GM12878 (cell line): ENCODE measurements around the gene TBXA2R. TPM values are rescaled to one million over a fixed set of nuclear protein-coding genes. Genes with fewer than 3 reads are reported as not detected.

Source experiments
- ATAC-seq: fragments of 200-7000 bp; cut with Tn5 transposase; 3 replicates; pipeline ENCODE4 v1.9.1; 2020; ENCODE audit warnings: mild to moderate bottlenecking, moderate library complexity
- BruUV-seq: library from RNA; stranded (reverse); fragments of 400-500 nt; replicated peaks from 2 replicates; lab custom pipeline; 2021; lab: Mats Ljungman, UMichigan
- CTCF ChIA-PET: fragments of 300-600 bp; sonication (Branson Sonifier 250); formaldehyde crosslinking; extraction: SDS; loops from one replicate; lab custom pipeline; 2021; ENCODE audit warnings: inconsistent platforms; lab: Yijun Ruan, JAX
- POLR2A ChIA-PET: fragments of 350-600 bp; formaldehyde crosslinking; extraction: SDS; loops from one replicate; lab custom pipeline; 2021; ENCODE audit warnings: inconsistent platforms; lab: Charles Lee
- RAD21 ChIA-PET: fragments of 300-600 bp; sonication (Branson Sonifier 250); formaldehyde crosslinking; loops from one replicate; lab custom pipeline; 2023; ENCODE audit warnings: antibody characterized with exemption; ENCODE audit not compliant: unreplicated experiment; lab: Charles Lee
- SMC1A ChIA-PET: fragments of 300-600 bp; sonication (Branson Sonifier 250); formaldehyde crosslinking; loops from one replicate; lab custom pipeline; 2023; ENCODE audit not compliant: unreplicated experiment, uncharacterized antibody; lab: Charles Lee
- DNase-seq: peaks from one replicate; pipeline ENCODE4 v3.0.0-alpha.2; 2011; ENCODE audit warnings: low read depth, low spot score
- FAIRE-seq: peaks from 3 replicates; lab custom pipeline; 2011; peaks lifted over from hg19 to GRCh38; lab: Jason Lieb, UNC
- H2AFZ ChIP-seq: 2 replicates; pipeline ENCODE4 v1.6.0; 2011; ENCODE audit warnings: low read depth, low read length, control low read depth; ENCODE audit not compliant: control insufficient read depth
- H3K27ac ChIP-seq: 2 replicates; pipeline ENCODE4 v1.5.1; 2011; ENCODE audit warnings: control low read depth; ENCODE audit not compliant: control insufficient read depth, insufficient read depth
- H3K27me3 ChIP-seq, 2 experiments: replicated peaks in 1 of 2; 2 replicates each; pipeline versions ENCODE4 v1.6.0 to v1.6.1; 2011; ENCODE audit warnings: low read length in 1 of 2; ENCODE audit not compliant: control insufficient read depth in 2 of 2, insufficient read depth in 2 of 2
- H3K36me3 ChIP-seq, 2 experiments: 2 replicates each; pipeline ENCODE4 v1.5.1; 2011; ENCODE audit warnings: low read length in 1 of 2; ENCODE audit not compliant: control insufficient read depth in 2 of 2, insufficient read depth in 2 of 2
- H3K4me1 ChIP-seq: 2 replicates; pipeline ENCODE4 v1.6.1; 2011; ENCODE audit warnings: mild to moderate bottlenecking, low read length, moderate library complexity, mixed read lengths; ENCODE audit not compliant: control insufficient read depth, insufficient read depth
- H3K4me2 ChIP-seq: 2 replicates; pipeline ENCODE4 v1.6.0; 2011; ENCODE audit warnings: control low read depth; ENCODE audit not compliant: control insufficient read depth, insufficient read depth
- H3K4me3 ChIP-seq: fragments of 200-600 bp; sonication (generic); 2 replicates; pipeline ENCODE4 v1.5.1; 2016
- H3K79me2 ChIP-seq: 2 replicates; pipeline ENCODE4 v1.6.0; 2011; ENCODE audit warnings: low read length; ENCODE audit not compliant: control insufficient read depth, insufficient read depth
- H3K9ac ChIP-seq: 2 replicates; pipeline ENCODE4 v1.8.0; 2011; ENCODE audit warnings: low read length, control low read depth, mixed read lengths; ENCODE audit not compliant: control insufficient read depth, insufficient read depth
- H3K9me3 ChIP-seq: replicated peaks from 3 replicates; pipeline ENCODE4 v1.5.1; 2011; ENCODE audit warnings: mild to moderate bottlenecking, low read length; ENCODE audit not compliant: control insufficient read depth, insufficient read depth
- H4K20me1 ChIP-seq: 2 replicates; pipeline ENCODE4 v1.6.0; 2011; ENCODE audit not compliant: control insufficient read depth, insufficient read depth
- CHD1 ChIP-seq: IDR thresholded peaks from 2 replicates; pipeline ENCODE4 v1.6.1; 2012; ENCODE audit warnings: low read depth, low read length, improper control_type of control experiment
- CHD2 ChIP-seq: IDR thresholded peaks from 2 replicates; pipeline ENCODE4 v1.6.1; 2011; ENCODE audit warnings: low read depth, low read length, improper control_type of control experiment, borderline replicate concordance
- EGR1 ChIP-seq, 2 experiments: IDR thresholded peaks; 1 replicate in 1 of 2; 2 replicates in 1 of 2; pipeline ENCODE4 v1.6.1; 2011 to 2012; ENCODE audit warnings: low read depth in 2 of 2, low read length in 2 of 2, borderline replicate concordance in 1 of 2, mild to moderate bottlenecking in 1 of 2, moderate library complexity in 1 of 2
- FOS ChIP-seq: IDR thresholded peaks from 3 replicates; pipeline ENCODE4 v1.6.1; 2011; ENCODE audit warnings: borderline replicate concordance; ENCODE audit not compliant: insufficient read length; ENCODE audit errors: extremely low read depth
- GATAD2B ChIP-seq: fragments of 450-650 bp; conservative IDR thresholded peaks from 2 replicates; pipeline ENCODE4 v1.6.1; 2017; ENCODE audit warnings: low read depth, mild to moderate bottlenecking, moderate library complexity
- HDAC6 ChIP-seq: fragments of 200-600 bp; sonication (generic); IDR thresholded peaks from one replicate; pipeline ENCODE4 v1.8.0; 2017; ENCODE audit warnings: antibody characterized with exemption; ENCODE audit not compliant: unreplicated experiment
- KAT2A ChIP-seq: conservative IDR thresholded peaks from 2 replicates; pipeline ENCODE4 v1.6.1; 2011; ENCODE audit warnings: low read depth, low read length; ENCODE audit not compliant: control insufficient read depth
- KDM1A ChIP-seq: fragments of 200-600 bp; sonication (generic); IDR thresholded peaks from 2 replicates; pipeline ENCODE4 v1.6.1; 2016; ENCODE audit warnings: borderline replicate concordance
- NFYB ChIP-seq: IDR thresholded peaks from 2 replicates; pipeline ENCODE4 v1.6.1; 2011; ENCODE audit warnings: low read depth, mild to moderate bottlenecking, low read length, improper control_type of control experiment, moderate library complexity; ENCODE audit not compliant: insufficient read depth
- PAX5 ChIP-seq: IDR thresholded peaks from 2 replicates; pipeline ENCODE4 v1.6.1; 2011; ENCODE audit warnings: low read depth, low read length, borderline replicate concordance
- ZBED1 ChIP-seq: IDR thresholded peaks from 2 replicates; pipeline ENCODE4 v1.6.1; 2016; ENCODE audit warnings: borderline replicate concordance
- WGBS: methylation state at CpG from one replicate; pipeline ENCODE4 v1.1.6; 2016; ENCODE audit warnings: low lambda C conversion rate; ENCODE audit not compliant: insufficient replicate concordance, insufficient coverage; ENCODE audit errors: missing lambda C conversion rate; 5-methylcytosine and 5-hydroxymethylcytosine counted together
- in situ Hi-C: fragments of 300-500 bp; cut with MboI; formaldehyde crosslinking; loops from 9 replicates; pipeline ENCODE4 v1.14.3; 2018; ENCODE audit warnings: mixed read lengths
- intact Hi-C: fragments of 100-400 bp; cut with micrococcal nuclease; formaldehyde crosslinking; loops from one replicate; pipeline ENCODE4 v1.14.2; 2022; ENCODE audit not compliant: unreplicated experiment
- polyA plus RNA-seq, 11 experiments: library from polyadenylated mRNA; depleted of rRNA in 4 of 11; unstranded in 6 of 11; stranded (reverse) in 5 of 11; fragments of >200 nt; fragmentation: Nextera tagmentation in 4 of 11; fragmentation: Illumina TruSeq in 1 of 11; extraction: Ambion mirVana in 4 of 11; extraction: Trizol in 1 of 11; gene quantifications; 1 replicate in 1 of 11; 2 replicates in 10 of 11; pipeline versions ENCODE4 v1.2.1 to v1.2.3, GENCODE V29; 2011 to 2016; ENCODE audit warnings: inconsistent platforms in 2 of 11, missing spikeins in 2 of 11, low read depth in 1 of 11
- total RNA-seq, 4 experiments: library from RNA; depleted of rRNA in 3 of 4; stranded (reverse); fragments of >200 nt in 3 of 4; fragmentation: Illumina TruSeq in 1 of 4; extraction: Trizol in 1 of 4; gene quantifications; 2 replicates each; pipeline versions ENCODE4 v1.2.1 to v1.2.3, GENCODE V29; 2013 to 2021
- TF ChIP-seq, protein P1 (sequence below): IDR thresholded peaks from 2 replicates; pipeline ENCODE4 v1.6.1; 2011; ENCODE audit warnings: borderline replicate concordance, low read depth, mild to moderate bottlenecking, moderate library complexity, low read length; ENCODE audit not compliant: insufficient read depth, poor library complexity, severe bottlenecking
- TF ChIP-seq, protein P2 (sequence below): IDR thresholded peaks from 2 replicates; pipeline ENCODE4 v1.6.1; 2011; ENCODE audit warnings: borderline replicate concordance, low read depth, mild to moderate bottlenecking, moderate library complexity, mixed read lengths, low read length; ENCODE audit not compliant: insufficient read depth; ENCODE audit errors: extremely low read length
- TF ChIP-seq, protein P3 (sequence below): fragments of 450-650 bp; formaldehyde crosslinking; IDR thresholded peaks from 2 replicates; pipeline ENCODE4 v1.4.0; 2020; ENCODE audit warnings: mild to moderate bottlenecking, moderate library complexity
- TF ChIP-seq, protein P4 (sequence below): fragments of 450-650 bp; IDR thresholded peaks from 2 replicates; pipeline ENCODE4 v1.6.1; 2018; ENCODE audit warnings: borderline replicate concordance, mild to moderate bottlenecking; ENCODE audit not compliant: partially characterized antibody

The TBXA2R gene
- total and polyA plus RNA-seq, 10 of the 15 experiments (the other 5 are each of a cell fraction or from before 2014, with no cell fraction given) = 0.03 TPM; not detected in 8

DNA sequence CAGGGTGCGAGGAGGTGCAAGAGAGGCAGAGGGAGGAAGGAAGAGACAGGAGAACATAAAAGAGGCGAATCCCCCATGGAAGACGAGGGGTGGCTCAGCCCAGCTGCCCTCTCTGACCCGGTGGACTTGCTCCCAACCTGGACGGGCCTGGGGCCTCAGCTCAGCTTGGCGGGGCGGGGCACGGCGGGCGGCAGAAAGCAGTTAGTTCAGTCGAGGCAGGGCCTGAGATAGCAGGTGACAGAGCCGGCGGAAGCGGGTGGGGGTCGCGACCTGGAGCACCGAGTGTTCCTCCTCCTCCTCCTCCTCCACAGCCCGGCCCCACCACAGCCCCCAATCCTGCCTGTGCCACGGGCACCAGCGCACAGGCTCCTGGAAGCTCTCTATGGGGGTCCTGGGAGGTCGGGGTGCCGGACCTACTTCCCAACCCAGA lies 26.9 kb upstream of the TBXA2R start:
- BruUV-seq = no TSS peak
- no peak for DNase-seq
- H3K27ac ChIP-seq = no peak overlapping the region
- RAD21 ChIA-PET = no interaction called here
- TF ChIP-seq ZBED1 = no peak
- TF ChIP-seq, protein P1, sequence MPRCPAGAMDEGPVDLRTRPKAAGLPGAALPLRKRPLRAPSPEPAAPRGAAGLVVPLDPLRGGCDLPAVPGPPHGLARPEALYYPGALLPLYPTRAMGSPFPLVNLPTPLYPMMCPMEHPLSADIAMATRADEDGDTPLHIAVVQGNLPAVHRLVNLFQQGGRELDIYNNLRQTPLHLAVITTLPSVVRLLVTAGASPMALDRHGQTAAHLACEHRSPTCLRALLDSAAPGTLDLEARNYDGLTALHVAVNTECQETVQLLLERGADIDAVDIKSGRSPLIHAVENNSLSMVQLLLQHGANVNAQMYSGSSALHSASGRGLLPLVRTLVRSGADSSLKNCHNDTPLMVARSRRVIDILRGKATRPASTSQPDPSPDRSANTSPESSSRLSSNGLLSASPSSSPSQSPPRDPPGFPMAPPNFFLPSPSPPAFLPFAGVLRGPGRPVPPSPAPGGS = no peak
- TF ChIP-seq NFYB = no peak
- no peak for TF ChIP-seq KAT2A
- TF ChIP-seq HDAC6 = no peak
- no peak for TF ChIP-seq KDM1A
- TF ChIP-seq, protein P2, sequence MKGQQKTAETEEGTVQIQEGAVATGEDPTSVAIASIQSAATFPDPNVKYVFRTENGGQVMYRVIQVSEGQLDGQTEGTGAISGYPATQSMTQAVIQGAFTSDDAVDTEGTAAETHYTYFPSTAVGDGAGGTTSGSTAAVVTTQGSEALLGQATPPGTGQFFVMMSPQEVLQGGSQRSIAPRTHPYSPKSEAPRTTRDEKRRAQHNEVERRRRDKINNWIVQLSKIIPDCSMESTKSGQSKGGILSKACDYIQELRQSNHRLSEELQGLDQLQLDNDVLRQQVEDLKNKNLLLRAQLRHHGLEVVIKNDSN = no peak
- TF ChIP-seq GATAD2B = no peak
- TF ChIP-seq CHD1 = no peak
- TF ChIP-seq, protein P3, sequence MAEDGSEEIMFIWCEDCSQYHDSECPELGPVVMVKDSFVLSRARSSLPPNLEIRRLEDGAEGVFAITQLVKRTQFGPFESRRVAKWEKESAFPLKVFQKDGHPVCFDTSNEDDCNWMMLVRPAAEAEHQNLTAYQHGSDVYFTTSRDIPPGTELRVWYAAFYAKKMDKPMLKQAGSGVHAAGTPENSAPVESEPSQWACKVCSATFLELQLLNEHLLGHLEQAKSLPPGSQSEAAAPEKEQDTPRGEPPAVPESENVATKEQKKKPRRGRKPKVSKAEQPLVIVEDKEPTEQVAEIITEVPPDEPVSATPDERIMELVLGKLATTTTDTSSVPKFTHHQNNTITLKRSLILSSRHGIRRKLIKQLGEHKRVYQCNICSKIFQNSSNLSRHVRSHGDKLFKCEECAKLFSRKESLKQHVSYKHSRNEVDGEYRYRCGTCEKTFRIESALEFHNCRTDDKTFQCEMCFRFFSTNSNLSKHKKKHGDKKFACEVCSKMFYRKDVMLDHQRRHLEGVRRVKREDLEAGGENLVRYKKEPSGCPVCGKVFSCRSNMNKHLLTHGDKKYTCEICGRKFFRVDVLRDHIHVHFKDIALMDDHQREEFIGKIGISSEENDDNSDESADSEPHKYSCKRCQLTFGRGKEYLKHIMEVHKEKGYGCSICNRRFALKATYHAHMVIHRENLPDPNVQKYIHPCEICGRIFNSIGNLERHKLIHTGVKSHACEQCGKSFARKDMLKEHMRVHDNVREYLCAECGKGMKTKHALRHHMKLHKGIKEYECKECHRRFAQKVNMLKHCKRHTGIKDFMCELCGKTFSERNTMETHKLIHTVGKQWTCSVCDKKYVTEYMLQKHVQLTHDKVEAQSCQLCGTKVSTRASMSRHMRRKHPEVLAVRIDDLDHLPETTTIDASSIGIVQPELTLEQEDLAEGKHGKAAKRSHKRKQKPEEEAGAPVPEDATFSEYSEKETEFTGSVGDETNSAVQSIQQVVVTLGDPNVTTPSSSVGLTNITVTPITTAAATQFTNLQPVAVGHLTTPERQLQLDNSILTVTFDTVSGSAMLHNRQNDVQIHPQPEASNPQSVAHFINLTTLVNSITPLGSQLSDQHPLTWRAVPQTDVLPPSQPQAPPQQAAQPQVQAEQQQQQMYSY (CRISPR knock-in tag) = no peak
- TF ChIP-seq, protein P4, sequence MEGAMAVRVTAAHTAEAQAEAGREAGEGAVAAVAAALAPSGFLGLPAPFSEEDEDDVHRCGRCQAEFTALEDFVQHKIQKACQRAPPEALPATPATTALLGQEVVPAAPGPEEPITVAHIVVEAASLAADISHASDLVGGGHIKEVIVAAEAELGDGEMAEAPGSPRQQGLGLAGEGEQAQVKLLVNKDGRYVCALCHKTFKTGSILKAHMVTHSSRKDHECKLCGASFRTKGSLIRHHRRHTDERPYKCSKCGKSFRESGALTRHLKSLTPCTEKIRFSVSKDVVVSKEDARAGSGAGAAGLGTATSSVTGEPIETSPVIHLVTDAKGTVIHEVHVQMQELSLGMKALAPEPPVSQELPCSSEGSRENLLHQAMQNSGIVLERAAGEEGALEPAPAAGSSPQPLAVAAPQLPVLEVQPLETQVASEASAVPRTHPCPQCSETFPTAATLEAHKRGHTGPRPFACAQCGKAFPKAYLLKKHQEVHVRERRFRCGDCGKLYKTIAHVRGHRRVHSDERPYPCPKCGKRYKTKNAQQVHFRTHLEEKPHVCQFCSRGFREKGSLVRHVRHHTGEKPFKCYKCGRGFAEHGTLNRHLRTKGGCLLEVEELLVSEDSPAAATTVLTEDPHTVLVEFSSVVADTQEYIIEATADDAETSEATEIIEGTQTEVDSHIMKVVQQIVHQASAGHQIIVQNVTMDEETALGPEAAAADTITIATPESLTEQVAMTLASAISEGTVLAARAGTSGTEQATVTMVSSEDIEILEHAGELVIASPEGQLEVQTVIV = no peak
- TF ChIP-seq CHD2 = no peak
- no peak for TF ChIP-seq PAX5
- TF ChIP-seq FOS = no peak
- no peak for TF ChIP-seq EGR1 (IDR thresholded peaks at IDR 0.05; ENCODE audit: borderline replicate concordance in 1 of 2, low read depth in 2 of 2, low read length in 2 of 2)
- TF ChIP-seq, all 136 proteins: peak for 0
- Histone ChIP-seq H3K9me3 (no peaks in the 10 kb centered on the region), H3K79me2 (no peaks in the 10 kb centered on the region), H3K4me2 (no peak overlapping the region), H3K4me3 (no peak overlapping the region), H4K20me1 (no peaks in the 10 kb centered on the region), H2AFZ (no peak overlapping the region), H3K9ac (no peak overlapping the region), H3K36me3 (no peaks in the 10 kb centered on the region; a peak in 1 of 4 replicates), H3K27me3 (no peaks in the 10 kb centered on the region), H3K4me1 (no peaks in the 10 kb centered on the region)
- FAIRE-seq (no peak), ATAC-seq (no peak)
- POLR2A ChIA-PET = no interaction called here
- in situ Hi-C loops = no loop called here
- intact Hi-C loops = no loop called here
- WGBS = 88% methylated on average over 20 of the region's 22 CpGs
- CTCF ChIA-PET = no interaction called here
- SMC1A ChIA-PET = no interaction called here
